ENCODE measurements around the gene FAM50B.
A peak's percentile ranks its signal among the peaks of the same experiment; 100 is the strongest.

Gene FAM50B

DNA sequence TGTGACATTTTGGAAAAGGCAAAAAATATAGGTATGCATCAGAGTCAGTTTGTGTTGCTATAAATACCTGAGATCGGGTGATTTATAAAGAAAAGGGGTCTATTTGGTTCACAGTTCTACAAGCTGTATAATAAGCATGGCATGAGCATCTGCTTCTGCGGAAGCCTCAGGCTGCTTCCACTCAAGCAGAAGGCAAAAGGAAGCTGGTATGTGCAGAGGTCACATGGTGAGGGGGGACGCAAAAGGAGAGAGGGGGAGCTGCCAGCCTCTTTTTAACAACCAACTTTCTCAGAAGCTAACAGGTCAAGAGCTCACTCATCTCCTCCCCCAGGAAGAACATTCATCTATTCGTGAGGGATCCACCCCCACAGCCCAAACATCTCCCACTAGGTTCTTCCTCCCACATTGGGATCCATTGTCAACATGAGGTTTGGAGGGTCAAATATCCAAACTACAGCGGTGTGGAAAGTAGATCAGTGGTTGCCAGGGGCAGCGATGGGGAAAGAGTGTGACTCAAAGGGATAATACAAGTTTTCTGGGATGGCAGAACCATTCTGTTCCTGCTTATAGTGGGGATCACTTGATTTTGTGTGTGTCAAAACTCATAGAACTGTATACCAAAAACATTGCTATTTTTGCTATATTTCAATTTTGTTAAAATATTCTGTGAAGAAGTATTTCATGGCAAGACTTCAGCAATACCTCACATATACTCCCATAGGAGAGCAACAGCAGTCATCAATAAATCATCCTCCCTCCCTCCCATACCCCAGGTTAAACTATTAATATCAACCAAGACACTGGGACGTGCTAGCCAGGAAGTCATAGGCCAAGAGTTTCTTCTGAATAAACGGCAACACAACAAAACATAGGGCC is 9.9 kb upstream of the FAM50B start:
- CTCF ChIA-PET, result no interaction called here

More for the DNA sequence above, 9.9 kb upstream of the FAM50B start:
- H3K9me3 ChIP-seq (ENCODE audit: control insufficient read depth, insufficient read depth, low read depth, low read length), result no peaks in the 10 kb centered on the region
- no peak overlapping the region for H3K27ac ChIP-seq (ENCODE audit: extremely low read depth, low read depth, low read length)
- peaks cover 6% of the 10 kb centered on the region for H3K4me1 ChIP-seq (ENCODE audit: control insufficient read depth, insufficient read depth, low read length)
- TF ChIP-seq, protein P1, sequence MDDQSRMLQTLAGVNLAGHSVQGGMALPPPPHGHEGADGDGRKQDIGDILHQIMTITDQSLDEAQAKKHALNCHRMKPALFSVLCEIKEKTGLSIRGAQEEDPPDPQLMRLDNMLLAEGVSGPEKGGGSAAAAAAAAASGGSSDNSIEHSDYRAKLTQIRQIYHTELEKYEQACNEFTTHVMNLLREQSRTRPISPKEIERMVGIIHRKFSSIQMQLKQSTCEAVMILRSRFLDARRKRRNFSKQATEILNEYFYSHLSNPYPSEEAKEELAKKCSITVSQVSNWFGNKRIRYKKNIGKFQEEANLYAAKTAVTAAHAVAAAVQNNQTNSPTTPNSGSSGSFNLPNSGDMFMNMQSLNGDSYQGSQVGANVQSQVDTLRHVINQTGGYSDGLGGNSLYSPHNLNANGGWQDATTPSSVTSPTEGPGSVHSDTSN (CRISPR knock-in tag; IDR thresholded peaks at IDR 0.05), result no peak
- peak; percentile 98 for TF ChIP-seq ZFHX2 (tag by site-specific recombination; conservative IDR thresholded peaks at IDR 0.05)
- TF ChIP-seq ZNF121 (tag by site-specific recombination; IDR thresholded peaks at IDR 0.05), result no peak
- no peak for TF ChIP-seq ZEB2 (tag by site-specific recombination; IDR thresholded peaks at IDR 0.05)
- TF ChIP-seq GLIS1 (tag by site-specific recombination; IDR thresholded peaks at IDR 0.05), result peak; percentile 91
- TF ChIP-seq, protein P2, sequence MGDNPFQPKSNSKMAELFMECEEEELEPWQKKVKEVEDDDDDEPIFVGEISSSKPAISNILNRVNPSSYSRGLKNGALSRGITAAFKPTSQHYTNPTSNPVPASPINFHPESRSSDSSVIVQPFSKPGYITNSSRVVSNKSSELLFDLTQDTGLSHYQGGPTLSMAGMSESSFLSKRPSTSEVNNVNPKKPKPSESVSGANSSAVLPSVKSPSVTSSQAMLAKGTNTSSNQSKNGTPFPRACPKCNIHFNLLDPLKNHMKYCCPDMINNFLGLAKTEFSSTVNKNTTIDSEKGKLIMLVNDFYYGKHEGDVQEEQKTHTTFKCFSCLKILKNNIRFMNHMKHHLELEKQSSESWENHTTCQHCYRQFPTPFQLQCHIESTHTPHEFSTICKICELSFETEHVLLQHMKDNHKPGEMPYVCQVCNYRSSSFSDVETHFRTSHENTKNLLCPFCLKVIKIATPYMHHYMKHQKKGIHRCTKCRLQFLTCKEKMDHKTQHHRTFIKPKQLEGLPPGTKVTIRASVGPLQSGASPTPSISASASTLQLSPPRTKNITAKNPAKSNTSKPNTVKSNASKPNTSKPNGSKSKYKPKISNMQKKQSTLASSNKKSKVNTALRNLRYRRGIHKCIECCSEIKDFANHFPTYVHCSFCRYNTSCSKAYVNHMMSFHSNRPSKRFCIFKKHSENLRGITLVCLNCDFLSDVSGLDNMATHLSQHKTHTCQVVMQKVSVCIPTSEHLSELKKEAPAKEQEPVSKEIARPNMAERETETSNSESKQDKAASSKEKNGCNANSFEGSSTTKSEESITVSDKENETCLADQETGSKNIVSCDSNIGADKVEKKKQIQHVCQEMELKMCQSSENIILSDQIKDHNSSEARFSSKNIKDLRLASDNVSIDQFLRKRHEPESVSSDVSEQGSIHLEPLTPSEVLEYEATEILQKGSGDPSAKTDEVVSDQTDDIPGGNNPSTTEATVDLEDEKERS (tag by site-specific recombination; IDR thresholded peaks at IDR 0.05), result no peak
- peak; percentile 97 for TF ChIP-seq EGR2 (tag by site-specific recombination; IDR thresholded peaks at IDR 0.05; ENCODE audit: low read depth)
- no peak for TF ChIP-seq ZBTB17 (tag by site-specific recombination; IDR thresholded peaks at IDR 0.05)
- no peak for TF ChIP-seq KLF9 (tag by site-specific recombination; IDR thresholded peaks at IDR 0.05; ENCODE audit: low read depth)
- no peak for TF ChIP-seq FEZF1 (tag by site-specific recombination; IDR thresholded peaks at IDR 0.05)
- TF ChIP-seq ZNF529 (tag by site-specific recombination; IDR thresholded peaks at IDR 0.05; ENCODE audit: insufficient replicate concordance), result no peak
- no peak for TF ChIP-seq ZNF777 (tag by site-specific recombination; IDR thresholded peaks at IDR 0.05; ENCODE audit: borderline replicate concordance)
- no peak for TF ChIP-seq KLF7 (tag by site-specific recombination; IDR thresholded peaks at IDR 0.05; ENCODE audit: borderline replicate concordance)
- TF ChIP-seq, protein P3, sequence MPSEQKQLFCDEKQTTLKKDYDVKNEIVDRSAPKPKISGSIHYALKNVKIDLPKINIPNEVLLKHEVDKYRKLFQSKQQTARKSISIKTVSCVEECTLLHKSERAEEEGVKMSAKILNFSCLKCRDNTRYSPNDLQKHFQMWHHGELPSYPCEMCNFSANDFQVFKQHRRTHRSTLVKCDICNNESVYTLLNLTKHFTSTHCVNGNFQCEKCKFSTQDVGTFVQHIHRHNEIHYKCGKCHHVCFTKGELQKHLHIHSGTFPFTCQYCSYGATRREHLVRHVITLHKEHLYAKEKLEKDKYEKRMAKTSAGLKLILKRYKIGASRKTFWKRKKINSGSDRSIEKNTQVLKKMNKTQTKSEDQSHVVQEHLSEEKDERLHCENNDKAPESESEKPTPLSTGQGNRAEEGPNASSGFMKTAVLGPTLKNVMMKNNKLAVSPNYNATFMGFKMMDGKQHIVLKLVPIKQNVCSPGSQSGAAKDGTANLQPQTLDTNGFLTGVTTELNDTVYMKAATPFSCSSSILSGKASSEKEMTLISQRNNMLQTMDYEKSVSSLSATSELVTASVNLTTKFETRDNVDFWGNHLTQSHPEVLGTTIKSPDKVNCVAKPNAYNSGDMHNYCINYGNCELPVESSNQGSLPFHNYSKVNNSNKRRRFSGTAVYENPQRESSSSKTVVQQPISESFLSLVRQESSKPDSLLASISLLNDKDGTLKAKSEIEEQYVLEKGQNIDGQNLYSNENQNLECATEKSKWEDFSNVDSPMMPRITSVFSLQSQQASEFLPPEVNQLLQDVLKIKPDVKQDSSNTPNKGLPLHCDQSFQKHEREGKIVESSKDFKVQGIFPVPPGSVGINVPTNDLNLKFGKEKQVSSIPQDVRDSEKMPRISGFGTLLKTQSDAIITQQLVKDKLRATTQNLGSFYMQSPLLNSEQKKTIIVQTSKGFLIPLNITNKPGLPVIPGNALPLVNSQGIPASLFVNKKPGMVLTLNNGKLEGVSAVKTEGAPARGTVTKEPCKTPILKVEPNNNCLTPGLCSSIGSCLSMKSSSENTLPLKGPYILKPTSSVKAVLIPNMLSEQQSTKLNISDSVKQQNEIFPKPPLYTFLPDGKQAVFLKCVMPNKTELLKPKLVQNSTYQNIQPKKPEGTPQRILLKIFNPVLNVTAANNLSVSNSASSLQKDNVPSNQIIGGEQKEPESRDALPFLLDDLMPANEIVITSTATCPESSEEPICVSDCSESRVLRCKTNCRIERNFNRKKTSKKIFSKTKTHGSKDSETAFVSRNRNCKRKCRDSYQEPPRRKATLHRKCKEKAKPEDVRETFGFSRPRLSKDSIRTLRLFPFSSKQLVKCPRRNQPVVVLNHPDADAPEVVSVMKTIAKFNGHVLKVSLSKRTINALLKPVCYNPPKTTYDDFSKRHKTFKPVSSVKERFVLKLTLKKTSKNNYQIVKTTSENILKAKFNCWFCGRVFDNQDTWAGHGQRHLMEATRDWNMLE (tag by site-specific recombination; conservative IDR thresholded peaks at IDR 0.05; ENCODE audit: low read depth), result no peak
- no peak for TF ChIP-seq ZNF600 (tag by site-specific recombination; IDR thresholded peaks at IDR 0.05)
- TF ChIP-seq, protein P4, sequence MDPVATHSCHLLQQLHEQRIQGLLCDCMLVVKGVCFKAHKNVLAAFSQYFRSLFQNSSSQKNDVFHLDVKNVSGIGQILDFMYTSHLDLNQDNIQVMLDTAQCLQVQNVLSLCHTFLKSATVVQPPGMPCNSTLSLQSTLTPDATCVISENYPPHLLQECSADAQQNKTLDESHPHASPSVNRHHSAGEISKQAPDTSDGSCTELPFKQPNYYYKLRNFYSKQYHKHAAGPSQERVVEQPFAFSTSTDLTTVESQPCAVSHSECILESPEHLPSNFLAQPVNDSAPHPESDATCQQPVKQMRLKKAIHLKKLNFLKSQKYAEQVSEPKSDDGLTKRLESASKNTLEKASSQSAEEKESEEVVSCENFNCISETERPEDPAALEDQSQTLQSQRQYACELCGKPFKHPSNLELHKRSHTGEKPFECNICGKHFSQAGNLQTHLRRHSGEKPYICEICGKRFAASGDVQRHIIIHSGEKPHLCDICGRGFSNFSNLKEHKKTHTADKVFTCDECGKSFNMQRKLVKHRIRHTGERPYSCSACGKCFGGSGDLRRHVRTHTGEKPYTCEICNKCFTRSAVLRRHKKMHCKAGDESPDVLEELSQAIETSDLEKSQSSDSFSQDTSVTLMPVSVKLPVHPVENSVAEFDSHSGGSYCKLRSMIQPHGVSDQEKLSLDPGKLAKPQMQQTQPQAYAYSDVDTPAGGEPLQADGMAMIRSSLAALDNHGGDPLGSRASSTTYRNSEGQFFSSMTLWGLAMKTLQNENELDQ (tag by site-specific recombination; IDR thresholded peaks at IDR 0.05; ENCODE audit: low read depth), result no peak
- TF ChIP-seq, protein P5, sequence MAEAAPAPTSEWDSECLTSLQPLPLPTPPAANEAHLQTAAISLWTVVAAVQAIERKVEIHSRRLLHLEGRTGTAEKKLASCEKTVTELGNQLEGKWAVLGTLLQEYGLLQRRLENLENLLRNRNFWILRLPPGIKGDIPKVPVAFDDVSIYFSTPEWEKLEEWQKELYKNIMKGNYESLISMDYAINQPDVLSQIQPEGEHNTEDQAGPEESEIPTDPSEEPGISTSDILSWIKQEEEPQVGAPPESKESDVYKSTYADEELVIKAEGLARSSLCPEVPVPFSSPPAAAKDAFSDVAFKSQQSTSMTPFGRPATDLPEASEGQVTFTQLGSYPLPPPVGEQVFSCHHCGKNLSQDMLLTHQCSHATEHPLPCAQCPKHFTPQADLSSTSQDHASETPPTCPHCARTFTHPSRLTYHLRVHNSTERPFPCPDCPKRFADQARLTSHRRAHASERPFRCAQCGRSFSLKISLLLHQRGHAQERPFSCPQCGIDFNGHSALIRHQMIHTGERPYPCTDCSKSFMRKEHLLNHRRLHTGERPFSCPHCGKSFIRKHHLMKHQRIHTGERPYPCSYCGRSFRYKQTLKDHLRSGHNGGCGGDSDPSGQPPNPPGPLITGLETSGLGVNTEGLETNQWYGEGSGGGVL (tag by site-specific recombination; IDR thresholded peaks at IDR 0.05), result peak; percentile 47
- H3K36me3 ChIP-seq (ENCODE audit: control insufficient read depth in 2 of 2, insufficient read depth in 1 of 2, low read length in 2 of 2), result no peaks in the 10 kb centered on the region
- H3K4me3 ChIP-seq (ENCODE audit: low read depth, low read length), result no peak overlapping the region
- POLR2A ChIA-PET, result no interaction called here
